IMR-90 (cell line): ENCODE measurements around the gene PERM1. TPM values are rescaled to one million over a fixed set of nuclear protein-coding genes. Genes with fewer than 3 reads are reported as not detected.

Experiments
- ATAC-seq: fragments of 200-7000 bp; cut with Tn5 transposase; 2 replicates; pipeline ENCODE4 v1.9.1; 2020; ENCODE audit warnings: low read depth, mild to moderate bottlenecking, moderate library complexity
- BruUV-seq: library from RNA; stranded (reverse); fragments of 400-500 nt; replicated peaks from 2 replicates; lab custom pipeline; 2021; lab: Mats Ljungman, UMichigan
- CTCF ChIA-PET: fragments of 300-600 bp; formaldehyde crosslinking; extraction: SDS; loops from one replicate; lab custom pipeline; 2021; ENCODE audit warnings: antibody characterized with exemption; lab: Yijun Ruan, JAX
- POLR2A ChIA-PET: fragments of 300-600 bp; sonication (Branson Sonifier 250); formaldehyde crosslinking; loops from one replicate; lab custom pipeline; 2022; ENCODE audit warnings: antibody characterized with exemption; ENCODE audit not compliant: unreplicated experiment; lab: Charles Lee
- DNase-seq: peaks from one replicate; pipeline ENCODE4 v3.0.0; 2013
- H2AFZ ChIP-seq: replicated peaks from 2 replicates; pipeline ENCODE3; 2013; ENCODE audit warnings: low read length, mild to moderate bottlenecking; ENCODE audit not compliant: poor library complexity
- H2AK5ac ChIP-seq: 2 replicates; pipeline ENCODE4 v1.6.1; 2013; ENCODE audit warnings: low read depth, low read length, inconsistent platforms
- H2AK9ac ChIP-seq: replicated peaks from 2 replicates; pipeline ENCODE3; 2013; ENCODE audit warnings: mild to moderate bottlenecking, low read depth, low read length, moderate library complexity; ENCODE audit not compliant: poor library complexity
- H2BK120ac ChIP-seq: 2 replicates; pipeline ENCODE4 v1.6.1; 2013; ENCODE audit warnings: low read depth, low read length, inconsistent platforms
- H2BK15ac ChIP-seq: 3 replicates; pipeline ENCODE4 v1.6.1; 2013; ENCODE audit warnings: low read depth, low read length, inconsistent platforms
- H2BK20ac ChIP-seq: 2 replicates; pipeline ENCODE4 v1.6.1; 2013; ENCODE audit warnings: low read depth, mild to moderate bottlenecking, inconsistent platforms, low read length, moderate library complexity
- H2BK5ac ChIP-seq: 2 replicates; pipeline ENCODE4 v1.6.1; 2013; ENCODE audit warnings: mild to moderate bottlenecking, low read depth, low read length, inconsistent platforms; ENCODE audit not compliant: poor library complexity, severe bottlenecking
- H3K14ac ChIP-seq: replicated peaks from 2 replicates; pipeline ENCODE4 v1.6.1; 2013; ENCODE audit warnings: low read depth, low read length, inconsistent platforms
- H3K18ac ChIP-seq: 2 replicates; pipeline ENCODE4 v1.6.1; 2013; ENCODE audit warnings: low read depth, low read length, control low read depth
- H3K23ac ChIP-seq: 2 replicates; pipeline ENCODE4 v1.6.1; 2013; ENCODE audit warnings: low read depth, low read length, inconsistent platforms
- H3K27ac ChIP-seq: 2 replicates; pipeline ENCODE4 v1.5.1; 2013; ENCODE audit warnings: mild to moderate bottlenecking, control low read depth, low read length; ENCODE audit not compliant: insufficient read depth
- H3K27me3 ChIP-seq: 2 replicates; pipeline ENCODE4 v1.6.1; 2013; ENCODE audit warnings: low read length; ENCODE audit not compliant: control insufficient read depth, insufficient read depth
- H3K36me3 ChIP-seq: 2 replicates; pipeline ENCODE4 v1.6.1; 2013; ENCODE audit warnings: low read length, mixed read lengths; ENCODE audit not compliant: control insufficient read depth, insufficient read depth
- H3K4ac ChIP-seq: 2 replicates; pipeline ENCODE4 v1.6.1; 2013; ENCODE audit warnings: low read depth, low read length, inconsistent platforms
- H3K4me1 ChIP-seq: 2 replicates; pipeline ENCODE4 v1.6.1; 2013; ENCODE audit warnings: low read length, mixed read lengths; ENCODE audit not compliant: control insufficient read depth, insufficient read depth
- H3K4me2 ChIP-seq: 2 replicates; pipeline ENCODE4 v1.6.1; 2013; ENCODE audit warnings: low read depth, mild to moderate bottlenecking, control low read depth, low read length, moderate library complexity
- H3K4me3 ChIP-seq: 2 replicates; pipeline ENCODE4 v1.5.1; 2013; ENCODE audit warnings: low read depth, mild to moderate bottlenecking, control low read depth, low read length, moderate library complexity; ENCODE audit not compliant: insufficient read depth
- H3K56ac ChIP-seq: 2 replicates; pipeline ENCODE4 v1.6.1; 2013; ENCODE audit warnings: low read length, inconsistent platforms; ENCODE audit not compliant: insufficient read depth; ENCODE audit errors: extremely low read depth
- H3K79me1 ChIP-seq, 2 experiments: 2 replicates each; pipeline ENCODE4 v1.6.1; 2013; ENCODE audit warnings: low read length in 2 of 2, inconsistent platforms in 1 of 2, low read depth in 1 of 2
- H3K9ac ChIP-seq: 2 replicates; pipeline ENCODE4 v1.6.1; 2013; ENCODE audit warnings: low read depth, low read length, control low read depth
- H3K9me1 ChIP-seq: 2 replicates; pipeline ENCODE4 v1.6.1; 2013; ENCODE audit warnings: low read length, inconsistent platforms; ENCODE audit not compliant: insufficient read depth
- H3K9me3 ChIP-seq: 2 replicates; pipeline ENCODE4 v1.6.1; 2013; ENCODE audit warnings: low read length; ENCODE audit not compliant: control insufficient read depth, insufficient read depth
- H4K20me1 ChIP-seq: 2 replicates; pipeline ENCODE4 v1.6.1; 2013; ENCODE audit warnings: low read length, inconsistent platforms; ENCODE audit not compliant: insufficient read depth
- H4K5ac ChIP-seq: 2 replicates; pipeline ENCODE4 v1.6.1; 2013; ENCODE audit warnings: mild to moderate bottlenecking, low read depth, low read length, control low read depth
- H4K8ac ChIP-seq, 2 experiments: 2 replicates each; pipeline ENCODE4 v1.6.1; 2013; ENCODE audit warnings: low read depth in 2 of 2, low read length in 2 of 2, control low read depth in 1 of 2, inconsistent platforms in 1 of 2
- H4K91ac ChIP-seq: 2 replicates; pipeline ENCODE4 v1.6.1; 2013; ENCODE audit warnings: low read depth, low read length, inconsistent platforms; ENCODE audit not compliant: insufficient read depth
- CEBPB ChIP-seq: IDR thresholded peaks from 2 replicates; pipeline ENCODE4 v1.6.1; 2012; ENCODE audit warnings: low read depth, low read length, improper control_type of control experiment
- FOS ChIP-seq: fragments of 150-350 bp; IDR thresholded peaks from 2 replicates; pipeline ENCODE4 v1.6.1; 2016; ENCODE audit warnings: low read depth, low read length
- MAFK ChIP-seq: IDR thresholded peaks from 2 replicates; pipeline ENCODE4 v1.6.1; 2012; ENCODE audit warnings: low read depth, low read length, improper control_type of control experiment
- MAZ ChIP-seq: IDR thresholded peaks from 2 replicates; pipeline ENCODE4 v1.6.1; 2012; ENCODE audit warnings: low read depth, mild to moderate bottlenecking, low read length, improper control_type of control experiment, moderate library complexity, borderline replicate concordance
- MXI1 ChIP-seq: IDR thresholded peaks from 2 replicates; pipeline ENCODE4 v1.6.1; 2012; ENCODE audit warnings: low read depth, mild to moderate bottlenecking, low read length, moderate library complexity, borderline replicate concordance
- RFX5 ChIP-seq: IDR thresholded peaks from 2 replicates; pipeline ENCODE4 v1.8.0; 2012; ENCODE audit warnings: low read depth, mild to moderate bottlenecking, low read length, moderate library complexity
- SMC3 ChIP-seq: fragments of 150-350 bp; IDR thresholded peaks from 2 replicates; pipeline ENCODE4 v1.6.1; 2016; ENCODE audit warnings: low read depth, mild to moderate bottlenecking, antibody characterized with exemption, low read length, moderate library complexity
- USF2 ChIP-seq: fragments of 150-350 bp; IDR thresholded peaks from 2 replicates; pipeline ENCODE4 v1.6.1; 2017; ENCODE audit warnings: mild to moderate bottlenecking, antibody characterized with exemption, low read length, low read depth
- WGBS, 2 experiments: methylation state at CpG; one replicate each; pipeline versions ENCODE4 v1.1.5 to v1.1.7; 2013; ENCODE audit warnings: missing lambda C conversion rate in 2 of 2; ENCODE audit not compliant: insufficient read length in 1 of 2; ENCODE audit errors: extremely low coverage in 2 of 2; 5-methylcytosine and 5-hydroxymethylcytosine counted together
- dilution Hi-C: fragments of 300-500 bp; cut with HindIII; formaldehyde crosslinking; loops from one replicate; pipeline ENCODE4 v1.14.3; 2018; ENCODE audit warnings: low sequenced_read_pairs; ENCODE audit not compliant: unreplicated experiment
- in situ Hi-C: fragments of 300-500 bp; cut with MboI; formaldehyde crosslinking; loops from 3 replicates; pipeline ENCODE4 v1.14.3; 2019; ENCODE audit warnings: low sequenced_read_pairs, inconsistent platforms, mixed read lengths
- intact Hi-C: fragments of 100-400 bp; cut with micrococcal nuclease; formaldehyde crosslinking; loops from 2 replicates; pipeline ENCODE4 v1.10.0; 2022
- polyA plus RNA-seq, 3 experiments: library from polyadenylated mRNA; depleted of rRNA; stranded (reverse); fragments of >200 nt; gene quantifications; 2 replicates each; pipeline ENCODE4 v1.2.3, GENCODE V29; 2012; ENCODE audit warnings: low replicate concordance in 1 of 3
- total RNA-seq: library from RNA; depleted of rRNA; stranded (reverse); fragments of >200 nt; gene quantifications from 2 replicates; pipeline ENCODE4 v1.2.3, GENCODE V29; 2012
- TF ChIP-seq, protein P1 (sequence below): fragments of 150-350 bp; IDR thresholded peaks from 2 replicates; pipeline ENCODE4 v1.6.1; 2016; ENCODE audit warnings: low read depth, mild to moderate bottlenecking, low read length, moderate library complexity, borderline replicate concordance
- TF ChIP-seq, protein P2 (sequence below): conservative IDR thresholded peaks from 2 replicates; pipeline ENCODE4 v1.5.1; 2012; ENCODE audit warnings: mild to moderate bottlenecking, low read depth, low read length, improper control_type of control experiment

PERM1 gene
- total and polyA plus RNA-seq, 2 of the 4 experiments (the other 2 are of a cell fraction) = not detected

DNA sequence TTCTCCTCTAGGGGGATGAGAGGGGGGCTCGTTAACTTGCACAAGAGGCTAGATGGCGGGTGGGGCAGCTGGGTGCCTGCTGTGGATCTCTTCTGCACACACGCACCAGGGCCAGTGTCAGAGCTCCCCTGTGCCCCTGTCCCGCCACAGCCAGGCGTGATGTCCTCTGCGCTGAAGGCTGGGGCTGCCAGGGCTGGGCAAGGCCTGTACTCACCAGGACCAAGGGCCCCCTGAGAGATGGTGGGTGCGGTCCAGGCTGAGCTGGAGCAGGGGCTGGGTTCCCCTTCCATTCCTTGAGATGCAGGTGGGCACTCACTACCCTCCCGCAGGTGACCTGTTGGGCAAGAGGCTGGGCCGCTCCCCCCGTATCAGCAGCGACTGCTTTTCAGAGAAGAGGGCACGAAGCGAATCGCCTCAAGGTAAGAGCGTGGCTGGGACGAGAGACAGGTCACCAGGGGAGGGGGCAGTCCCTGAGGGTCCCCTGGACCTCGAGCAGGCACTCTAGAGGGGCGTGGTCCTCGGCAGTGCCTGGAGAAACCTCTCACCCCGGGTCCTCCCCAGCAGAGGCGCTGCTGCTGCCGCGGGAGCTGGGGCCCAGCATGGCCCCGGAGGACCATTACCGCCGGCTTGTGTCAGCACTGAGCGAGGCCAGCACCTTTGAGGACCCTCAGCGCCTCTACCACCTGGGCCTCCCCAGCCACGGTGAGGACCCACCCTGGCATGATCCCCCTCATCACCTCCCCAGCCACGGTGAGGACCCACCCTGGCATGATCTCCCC is 43.0 kb downstream of the PERM1 start:
- Histone ChIP-seq H3K14ac (no peak overlapping the region), H3K4me1 (peaks cover 39% of the 10 kb centered on the region), H2AFZ (no peak overlapping the region), H3K36me3 (no peaks in the 10 kb centered on the region; the same call in 1 of the 2 replicates), H3K4me3 (no peak overlapping the region), H3K79me1 (0 out of 4 replicates have a peak, but pooled peaks cover 0 to 5% of the 10 kb centered on the region in 2 experiments), H3K9me1 (no peaks in the 10 kb centered on the region), H2BK15ac (peak overlapping the region; percentile 79; the same call in 1 of the 3 replicates), H3K4me2 (no peak overlapping the region), H2BK5ac (no peak overlapping the region), H4K91ac (peak overlapping the region; percentile 75), H3K4ac (no peak overlapping the region; the same call in 1 of the 2 replicates), H3K18ac (no peak overlapping the region), H2AK9ac (peak overlapping the region; percentile 88), H3K56ac (no peak overlapping the region), H3K9ac (no peak overlapping the region), H3K27ac (no peak overlapping the region), H2BK120ac (peak overlapping the region; percentile 60), H2AK5ac (peak overlapping the region; percentile 87), H3K23ac (no peak overlapping the region), H2BK20ac (peak overlapping the region; percentile 35; the same call in 1 of the 2 replicates), H4K5ac (no peak overlapping the region), H3K27me3 (no peaks in the 10 kb centered on the region), H4K8ac (no peak overlapping the region), H4K20me1 (peaks cover 4% of the 10 kb centered on the region), H3K9me3 (no peaks in the 10 kb centered on the region)
- intact Hi-C loops (loop anchor here (1.0 kb wide), 1 partner anchor 35 kb away; no protein-coding TSS in a partner anchor), in situ Hi-C loops (no loop called here), dilution Hi-C loops (no loop called here)
- BruUV-seq = no TSS peak
- DNase-seq (no peak), ATAC-seq (no peak)
- 84% methylated on average over 21 of the region's 30 CpGs; no CpG with 5 or more reads in 1 of the 2 experiments for WGBS, 2 experiments
- CTCF ChIA-PET = interaction anchor here (0.6 to 1.0 kb wide), 3 partner anchors 14 to 34 kb away, joined by 3 to 4 read pairs (median 4); no protein-coding TSS in a partner anchor
- no peak for TF ChIP-seq USF2
- TF ChIP-seq, protein P1, sequence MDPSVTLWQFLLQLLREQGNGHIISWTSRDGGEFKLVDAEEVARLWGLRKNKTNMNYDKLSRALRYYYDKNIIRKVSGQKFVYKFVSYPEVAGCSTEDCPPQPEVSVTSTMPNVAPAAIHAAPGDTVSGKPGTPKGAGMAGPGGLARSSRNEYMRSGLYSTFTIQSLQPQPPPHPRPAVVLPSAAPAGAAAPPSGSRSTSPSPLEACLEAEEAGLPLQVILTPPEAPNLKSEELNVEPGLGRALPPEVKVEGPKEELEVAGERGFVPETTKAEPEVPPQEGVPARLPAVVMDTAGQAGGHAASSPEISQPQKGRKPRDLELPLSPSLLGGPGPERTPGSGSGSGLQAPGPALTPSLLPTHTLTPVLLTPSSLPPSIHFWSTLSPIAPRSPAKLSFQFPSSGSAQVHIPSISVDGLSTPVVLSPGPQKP = no peak
- no peak for TF ChIP-seq MAZ
- TF ChIP-seq, protein P2, sequence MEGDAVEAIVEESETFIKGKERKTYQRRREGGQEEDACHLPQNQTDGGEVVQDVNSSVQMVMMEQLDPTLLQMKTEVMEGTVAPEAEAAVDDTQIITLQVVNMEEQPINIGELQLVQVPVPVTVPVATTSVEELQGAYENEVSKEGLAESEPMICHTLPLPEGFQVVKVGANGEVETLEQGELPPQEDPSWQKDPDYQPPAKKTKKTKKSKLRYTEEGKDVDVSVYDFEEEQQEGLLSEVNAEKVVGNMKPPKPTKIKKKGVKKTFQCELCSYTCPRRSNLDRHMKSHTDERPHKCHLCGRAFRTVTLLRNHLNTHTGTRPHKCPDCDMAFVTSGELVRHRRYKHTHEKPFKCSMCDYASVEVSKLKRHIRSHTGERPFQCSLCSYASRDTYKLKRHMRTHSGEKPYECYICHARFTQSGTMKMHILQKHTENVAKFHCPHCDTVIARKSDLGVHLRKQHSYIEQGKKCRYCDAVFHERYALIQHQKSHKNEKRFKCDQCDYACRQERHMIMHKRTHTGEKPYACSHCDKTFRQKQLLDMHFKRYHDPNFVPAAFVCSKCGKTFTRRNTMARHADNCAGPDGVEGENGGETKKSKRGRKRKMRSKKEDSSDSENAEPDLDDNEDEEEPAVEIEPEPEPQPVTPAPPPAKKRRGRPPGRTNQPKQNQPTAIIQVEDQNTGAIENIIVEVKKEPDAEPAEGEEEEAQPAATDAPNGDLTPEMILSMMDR = no peak
- no peak for TF ChIP-seq RFX5
- no peak for TF ChIP-seq MAFK
- TF ChIP-seq SMC3 = no peak
- no peak for TF ChIP-seq FOS
- no peak for TF ChIP-seq CEBPB
- no peak for TF ChIP-seq MXI1
- POLR2A ChIA-PET = no interaction called here
